NCI-H510A (cell line): ENCODE measurements around the gene CERS6.

Source experiments
- DNase-seq: peaks from one replicate; lab custom pipeline; 2025; lab: John Stamatoyannopoulos, UW

Gene CERS6

GRCh38 chr2:168443818-168444217 lies 12.3 kb upstream of the CERS6 start:
- no peak for DNase-seq

- no peak for DNase-seq
Observed at GRCh38 chr2:168445960-168446359, 10.1 kb upstream of the CERS6 start.

GRCh38 chr2:168448980-168449379 lies 7.1 kb upstream of the CERS6 start:
- DNase-seq = no peak

GRCh38 chr2:168449419-168449818 lies 6.7 kb upstream of the CERS6 start:
- DNase-seq = no peak

GRCh38 chr2:168450171-168450570 lies 5.9 kb upstream of the CERS6 start:
- no peak for DNase-seq

GRCh38 chr2:168450732-168451131 lies 5.3 kb upstream of the CERS6 start:
- no peak for DNase-seq

- no peak for DNase-seq
Observed at GRCh38 chr2:168452781-168453180, 3.3 kb upstream of the CERS6 start.

GRCh38 chr2:168453404-168453803 lies 2.7 kb upstream of the CERS6 start:
- DNase-seq = no peak

- no peak for DNase-seq
Observed at GRCh38 chr2:168454737-168455644, 1.1 kb upstream of the CERS6 start.

GRCh38 chr2:168456521-168457189 lies 583 bp downstream of the CERS6 start:
- no peak for DNase-seq

- DNase-seq = no peak
Observed at GRCh38 chr2:168457190-168457895, 1.3 kb downstream of the CERS6 start.

- no peak for DNase-seq
Observed at GRCh38 chr2:168458139-168458538, 2.1 kb downstream of the CERS6 start.

- no peak for DNase-seq
Observed at GRCh38 chr2:168459256-168459655, 3.2 kb downstream of the CERS6 start.

GRCh38 chr2:168460571-168460970 lies 4.5 kb downstream of the CERS6 start:
- DNase-seq = no peak

GRCh38 chr2:168461178-168461941 lies 5.3 kb downstream of the CERS6 start:
- DNase-seq = no peak

- DNase-seq = no peak
Observed at GRCh38 chr2:168461942-168462331, 5.9 kb downstream of the CERS6 start.

- no peak for DNase-seq
Observed at GRCh38 chr2:168462543-168463045, 6.5 kb downstream of the CERS6 start.

- DNase-seq = no peak
Observed at GRCh38 chr2:168465594-168465993, 9.5 kb downstream of the CERS6 start.

GRCh38 chr2:168466190-168466737 lies 10.2 kb downstream of the CERS6 start:
- no peak for DNase-seq

- no peak for DNase-seq
Observed at GRCh38 chr2:168466834-168467565, 10.9 kb downstream of the CERS6 start.

GRCh38 chr2:168467729-168468128 lies 11.7 kb downstream of the CERS6 start:
- no peak for DNase-seq
